Activated CD8-positive, alpha-beta memory T cell treated with anti-CD3 and anti-CD28 coated beads, Interleukin-2, amount 50 U/mL, for 24 hours (primary cell): ENCODE data around the gene MRO.
"Not testable (repeated sequence)": the region's sequence is repeated elsewhere in the genome, so short reads cannot be mapped to it uniquely, and the experiment has no call there.

ENCODE experiments used
- DNase-seq: peaks from one replicate; pipeline ENCODE4 v3.0.0-alpha.2; 2020; ENCODE audit errors: extremely low read depth

MRO gene

DNA sequence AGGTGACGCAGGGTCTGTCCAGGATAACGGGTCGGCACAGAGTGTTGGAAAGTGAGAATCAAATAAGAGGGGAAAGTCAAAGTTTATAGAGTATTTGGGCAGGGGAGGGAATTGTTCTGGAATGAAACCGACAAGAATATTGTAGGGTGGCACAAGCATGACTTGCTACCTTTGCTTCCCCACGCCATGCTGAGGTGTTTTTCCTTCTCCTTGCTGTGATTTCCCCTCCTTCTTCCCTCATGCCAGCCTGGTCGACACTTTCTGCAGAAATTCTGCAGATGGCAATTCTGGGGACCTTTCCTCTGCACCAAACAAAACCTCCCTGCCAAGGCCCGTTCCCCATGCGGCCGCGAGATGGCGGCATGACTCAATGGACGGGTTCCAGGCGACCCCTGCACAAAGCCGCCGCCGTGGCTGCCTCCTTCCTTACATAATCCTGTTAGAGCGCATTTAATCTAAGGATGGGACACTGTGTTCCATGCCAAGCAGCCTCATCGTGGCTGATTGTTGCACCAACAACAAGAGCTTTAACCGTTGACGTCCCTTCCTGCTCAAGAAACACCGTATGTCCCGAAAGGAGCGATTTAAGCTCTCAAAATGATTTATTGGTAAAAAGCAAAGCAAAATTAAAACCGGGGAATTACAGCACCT lies at the start of gene MRO:
TSS of gene MRO (minus strand) at position 289 of the 651 bp plus-strand sequence. CDS start 10,616 bp downstream, outside the sequence.
- peak; percentile 31 for DNase-seq

- no peak for DNase-seq
These were observed 49.3 kb upstream of the MRO start for GRCh38 chr18:50869150-50869549.

GRCh38 chr18:50866765-50867164 lies 46.9 kb upstream of the MRO start:
- DNase-seq = no peak

DNA sequence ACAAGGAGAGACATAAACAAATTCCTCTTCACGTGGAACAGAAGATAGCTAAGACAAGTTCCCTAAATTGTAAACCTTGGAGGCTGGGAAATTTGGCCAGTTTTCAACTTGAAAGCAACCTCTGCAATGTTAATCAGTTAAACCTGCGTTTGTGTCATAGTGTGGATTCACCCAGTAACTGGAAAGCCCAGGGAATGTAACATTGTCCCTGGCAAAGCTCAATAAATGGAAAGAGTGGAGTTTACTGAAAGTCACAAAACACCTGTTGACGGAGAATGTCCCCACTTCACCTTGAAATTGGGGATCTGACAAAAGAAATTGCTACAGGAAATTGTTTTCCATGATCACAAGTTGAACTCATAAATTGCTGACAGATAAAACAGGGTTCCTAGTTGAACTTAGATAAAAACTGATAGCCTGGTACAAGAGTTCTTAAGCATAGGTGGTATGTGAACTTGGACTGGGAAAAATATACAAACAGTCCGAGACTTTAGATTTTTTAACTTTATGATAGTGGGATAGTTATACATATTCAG lies 44.1 kb upstream of the MRO start:
- DNase-seq = no peak

DNA sequence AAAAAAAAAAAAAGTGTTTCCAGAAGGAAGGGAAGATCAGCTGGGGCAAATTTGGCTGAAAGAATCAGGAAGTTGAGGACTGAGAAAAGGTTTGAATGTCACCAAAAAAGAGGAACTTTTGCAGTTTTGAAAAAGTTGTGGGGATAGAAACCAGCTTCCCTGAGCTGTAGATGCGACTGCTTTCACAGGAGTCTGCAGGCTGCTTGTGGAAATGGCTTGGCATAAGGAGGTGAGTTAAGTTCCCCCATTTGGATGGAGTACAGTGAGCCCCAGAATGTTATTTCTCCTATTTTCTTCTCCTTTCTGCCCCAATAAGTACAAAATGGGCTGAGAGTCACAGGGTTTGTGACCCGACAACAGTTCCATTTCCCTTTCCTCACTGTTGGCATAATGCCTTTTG lies 42.6 kb upstream of the MRO start:
- DNase-seq = no peak

DNA sequence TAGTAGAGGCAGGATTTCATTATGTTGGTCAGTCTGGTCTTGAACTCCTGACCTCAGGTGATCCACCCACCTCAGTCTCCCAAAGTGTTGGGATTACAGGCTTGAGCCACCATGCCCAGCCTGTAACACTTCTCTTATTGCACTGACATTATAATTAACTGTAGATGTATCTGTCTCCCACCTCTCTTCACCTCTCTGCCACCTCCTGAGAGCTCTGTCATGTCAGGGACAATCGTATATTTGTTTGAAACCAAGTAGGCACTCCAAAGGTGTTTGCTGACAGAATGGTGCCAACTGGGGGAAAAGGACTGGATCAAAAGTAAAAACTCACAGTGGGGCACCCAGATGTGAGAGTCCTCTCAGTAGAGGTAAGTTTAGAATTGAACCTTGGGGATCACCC lies 41.8 kb upstream of the MRO start:
- DNase-seq = no peak

DNA sequence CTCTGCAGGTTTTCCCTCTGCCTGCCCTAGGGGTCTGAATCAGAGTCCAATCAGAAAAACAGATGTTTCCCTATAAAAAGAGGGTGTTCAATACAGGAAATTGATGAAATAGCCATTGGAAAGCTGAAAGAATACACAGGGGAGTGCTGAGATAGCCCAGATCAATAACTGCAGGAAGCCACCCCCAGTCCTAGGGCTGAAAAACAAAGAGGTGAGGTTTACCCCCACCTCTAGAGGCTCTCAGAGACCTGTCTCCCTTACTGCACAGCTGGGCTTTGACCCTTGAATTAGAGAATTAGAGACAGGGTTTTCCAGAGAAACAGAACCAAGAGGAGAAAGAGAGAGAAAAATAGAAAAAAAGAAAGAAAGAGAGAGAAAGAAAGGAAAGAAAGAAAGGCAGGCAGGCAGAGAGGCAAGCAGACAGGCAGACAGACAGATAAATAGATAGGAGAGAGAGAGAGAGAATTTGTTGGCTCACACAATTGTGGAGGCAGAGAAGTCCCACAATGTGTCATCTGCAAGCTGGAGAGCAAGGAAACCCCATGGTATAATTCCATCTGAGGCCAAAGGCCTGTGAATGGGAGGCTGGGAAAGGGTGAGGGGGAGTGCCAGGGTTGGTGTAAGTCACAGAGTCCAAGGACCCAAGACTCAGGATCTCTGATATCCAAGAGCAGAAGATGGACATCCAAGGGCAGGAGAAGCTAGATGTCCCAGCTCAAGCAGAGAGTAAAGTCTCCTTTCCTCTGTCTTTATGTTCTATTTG lies 40.2 kb upstream of the MRO start:
- DNase-seq = no peak

DNA sequence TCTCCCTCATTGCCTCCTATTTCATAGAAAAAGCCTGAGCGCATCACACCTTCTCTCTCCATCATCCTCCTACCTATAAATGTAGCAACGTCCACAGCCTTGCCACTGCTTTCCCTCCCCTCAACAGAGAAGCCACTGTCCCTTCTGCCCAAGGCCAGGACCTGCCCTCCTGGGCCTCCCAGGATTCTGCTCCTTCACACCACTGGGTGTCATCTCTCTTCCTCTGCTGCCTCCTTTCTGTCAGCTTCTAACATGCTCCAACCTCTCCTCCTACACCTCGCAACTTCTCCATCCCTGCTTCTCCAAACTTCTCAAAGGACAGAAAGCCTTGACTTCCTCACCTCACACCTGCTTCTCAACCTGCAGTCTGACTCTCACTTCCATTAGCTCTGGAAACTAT lies 37.9 kb upstream of the MRO start:
- no peak for DNase-seq

DNA sequence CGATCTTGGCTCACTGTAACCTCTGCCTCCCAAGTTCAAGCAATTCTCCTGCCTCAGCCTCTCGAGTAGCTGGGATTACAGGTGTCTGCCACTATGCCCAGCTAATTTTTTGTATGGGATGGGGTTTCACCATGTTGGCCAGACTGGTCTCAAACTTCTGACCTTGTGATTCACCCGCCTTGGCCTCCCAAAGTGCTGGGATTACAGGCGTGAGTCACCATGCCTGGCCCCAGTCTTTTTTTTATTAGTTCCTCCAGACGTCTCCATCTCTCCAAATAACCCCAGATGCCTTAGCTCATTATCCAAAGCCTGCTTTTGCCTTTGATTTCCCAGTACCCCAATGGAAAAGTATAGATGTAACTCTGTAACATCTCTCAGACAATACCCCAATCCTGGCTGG lies 37.4 kb upstream of the MRO start:
- DNase-seq = not testable (repeated sequence)

DNA sequence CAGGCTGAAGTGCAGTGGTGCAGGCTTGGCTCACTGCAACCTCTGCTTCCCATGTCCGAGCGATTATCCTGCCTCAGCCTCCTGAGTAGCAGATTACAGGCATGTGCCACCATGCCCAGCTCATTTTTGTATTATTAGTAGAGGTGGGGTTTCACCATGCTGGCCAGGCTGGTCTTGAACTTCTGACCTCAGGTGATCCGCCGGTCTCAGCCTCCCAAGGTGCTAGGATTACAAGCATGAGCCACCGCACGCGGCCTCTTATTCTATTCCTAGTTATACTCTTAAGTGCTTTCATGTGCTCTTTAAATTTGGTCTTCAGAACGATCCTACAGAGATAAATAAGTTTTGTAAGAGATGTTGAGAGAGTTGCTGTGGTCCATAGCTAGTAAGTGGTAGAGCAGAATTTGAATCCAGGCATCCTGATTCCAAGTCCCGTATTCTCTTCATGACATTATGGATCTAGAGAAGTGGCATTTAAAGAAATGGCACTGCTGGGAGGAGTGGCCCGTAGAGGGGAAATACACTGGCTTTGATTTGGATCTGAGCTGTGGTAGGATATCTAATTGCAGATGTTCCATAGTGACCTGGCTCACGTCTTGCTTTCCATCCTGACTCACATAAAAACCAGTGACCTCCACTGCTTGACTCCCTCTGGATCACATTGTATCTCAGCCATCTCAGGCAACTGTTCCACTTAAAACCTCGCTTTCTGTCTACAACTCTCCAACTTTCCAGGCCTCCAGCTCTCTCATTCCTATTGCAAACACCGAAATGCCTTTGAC lies 36.4 kb upstream of the MRO start:
- no peak for DNase-seq

DNA sequence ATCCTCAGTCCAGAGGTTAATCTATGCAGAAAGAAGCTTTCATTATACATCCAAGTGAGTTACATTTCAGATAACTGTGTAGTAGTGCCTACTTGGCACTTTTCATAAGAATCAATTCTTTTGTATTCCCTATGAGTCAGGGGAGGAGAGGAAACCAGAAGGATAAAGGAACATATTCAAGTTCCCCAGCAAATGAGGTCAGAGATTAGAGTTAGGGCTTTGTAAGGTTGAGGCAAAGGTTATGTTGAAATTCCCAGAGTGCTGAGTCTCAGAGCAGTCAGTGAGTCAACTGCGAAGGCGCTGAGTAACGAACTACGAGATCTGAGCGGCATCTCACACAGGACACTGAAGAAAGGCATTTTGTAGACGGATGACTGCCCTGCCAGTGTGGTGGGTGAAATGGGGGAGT lies 34.1 kb upstream of the MRO start:
- DNase-seq = no peak

GRCh38 chr18:50850307-50851065 lies 30.7 kb upstream of the MRO start:
- no peak for DNase-seq

DNA sequence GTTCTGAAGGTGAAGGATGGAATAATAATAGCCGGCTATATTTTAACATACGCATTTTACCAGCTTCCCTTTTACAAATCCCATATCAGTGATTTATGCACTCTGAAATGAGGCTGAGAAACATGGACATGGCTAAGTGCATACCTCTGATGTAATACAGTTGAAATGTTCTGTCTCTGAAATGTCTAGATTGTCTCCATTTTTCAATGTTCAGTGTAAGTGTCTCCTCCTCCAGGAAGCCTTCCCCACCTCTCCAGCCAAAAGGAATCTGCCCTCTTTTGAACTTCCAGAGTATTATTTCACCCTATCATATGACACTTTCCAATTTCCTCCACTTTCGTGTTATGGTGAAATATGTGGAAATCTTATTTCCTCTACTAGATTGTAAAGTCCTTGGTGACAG lies 29.6 kb upstream of the MRO start:
- DNase-seq = no peak

GRCh38 chr18:50848991-50849390 lies 29.2 kb upstream of the MRO start:
- no peak for DNase-seq

- no peak for DNase-seq
These were observed 28.3 kb upstream of the MRO start for GRCh38 chr18:50848061-50848551.

- DNase-seq = no peak
These were observed 27.4 kb upstream of the MRO start for GRCh38 chr18:50847192-50847591.

DNA sequence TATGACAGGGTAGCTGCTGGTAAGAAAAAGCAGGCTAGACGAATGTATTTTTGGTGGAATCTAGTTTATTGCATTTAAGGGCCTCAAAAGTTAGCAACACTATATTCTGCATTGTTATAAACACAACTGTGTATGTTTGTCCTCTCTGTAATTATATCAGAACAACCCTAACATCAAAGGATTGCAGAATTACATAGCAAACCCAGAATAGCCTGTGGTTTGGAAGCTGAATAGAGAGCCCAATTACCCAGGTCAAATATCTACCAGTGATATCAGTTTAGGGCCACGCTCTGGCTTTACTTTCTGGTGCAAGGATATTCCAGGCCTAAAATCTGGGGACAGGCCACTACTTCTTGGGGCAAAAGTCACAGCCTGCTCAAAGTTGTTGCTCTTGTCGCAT lies 25.1 kb upstream of the MRO start:
- no peak for DNase-seq

DNA sequence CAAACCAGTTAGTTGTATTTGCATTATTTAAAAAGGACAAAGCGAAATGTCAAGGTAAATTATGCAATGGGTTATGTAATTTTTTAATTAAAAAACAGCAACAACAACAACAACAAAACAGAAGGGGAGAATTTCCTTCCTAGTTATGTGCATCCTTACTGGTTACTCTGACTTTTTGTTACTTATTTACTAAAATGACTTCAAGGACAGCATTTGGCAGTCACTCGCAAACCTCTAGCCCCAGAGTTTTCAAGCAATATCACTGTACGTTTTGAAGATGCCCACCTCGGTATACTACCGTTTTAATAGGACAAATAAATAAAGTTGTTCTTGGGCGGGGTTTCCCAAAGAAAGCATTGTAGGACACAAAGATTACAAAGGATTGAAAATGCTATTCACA lies 24.7 kb upstream of the MRO start:
- DNase-seq = no peak

GRCh38 chr18:50842846-50843245 lies 23.0 kb upstream of the MRO start:
- DNase-seq = no peak

DNA sequence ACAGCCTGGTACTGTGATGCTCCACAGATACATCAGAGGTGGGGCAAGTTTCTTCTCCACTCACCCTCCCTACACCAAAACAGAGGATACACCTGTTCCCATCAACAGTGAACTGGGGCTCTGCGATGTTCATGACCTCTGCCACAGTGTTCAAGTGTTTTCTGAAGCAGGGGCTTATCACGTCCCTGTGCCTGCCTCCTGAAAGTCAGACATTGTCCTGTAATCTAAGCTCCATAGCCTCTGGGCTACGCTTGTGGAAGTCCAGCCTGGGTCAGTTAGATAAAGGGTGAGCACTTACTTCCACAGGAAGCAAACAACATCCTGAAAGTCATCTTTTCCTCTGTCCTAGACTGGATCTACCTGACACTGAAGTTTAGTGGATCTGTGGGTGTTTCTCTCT lies 20.2 kb upstream of the MRO start:
- DNase-seq = no peak

GRCh38 chr18:50839341-50839740 lies 19.5 kb upstream of the MRO start:
- no peak for DNase-seq

DNA sequence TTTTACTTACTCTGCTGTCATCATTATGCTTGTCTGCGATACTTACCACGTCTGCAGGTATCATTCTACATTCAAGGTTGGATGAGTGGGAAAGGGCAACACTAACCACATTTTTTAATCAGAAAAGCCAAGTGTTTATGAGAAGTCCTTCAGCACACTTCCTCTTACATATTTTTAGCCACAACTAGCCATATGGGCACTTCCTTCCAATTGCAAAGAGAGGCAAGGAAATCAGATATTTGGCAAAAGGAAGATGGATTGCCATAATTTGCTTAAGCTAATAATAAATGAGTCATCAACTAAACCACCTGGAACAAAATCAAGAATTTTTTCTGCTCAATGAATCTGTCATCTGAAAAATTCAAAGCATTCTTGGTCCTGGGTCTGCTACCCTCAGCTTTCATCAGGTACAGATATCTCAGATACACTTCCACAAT lies 16.7 kb upstream of the MRO start:
- DNase-seq = no peak
